GM23338 (cell line): ENCODE measurements around the gene MATK. TPM values are rescaled to one million over a fixed set of nuclear protein-coding genes. Genes with fewer than 3 reads are reported as not detected.

Experiments used
- ATAC-seq: fragments of 200-7000 bp; cut with Tn5 transposase; 3 replicates; pipeline ENCODE4 v1.9.1; 2020
- DNase-seq: peaks from one replicate; pipeline ENCODE4 v3.0.0-alpha.2; 2015; ENCODE audit warnings: low spot score
- H2AFZ ChIP-seq: fragments of 200-600 bp; sonication (generic); 2 replicates; pipeline ENCODE4 v1.8.0; 2016; ENCODE audit warnings: antibody characterized with exemption, mild to moderate bottlenecking, moderate library complexity
- H3F3A ChIP-seq: fragments of 200-600 bp; sonication (generic); replicated peaks from 2 replicates; pipeline ENCODE4 v1.8.0; 2017; ENCODE audit warnings: antibody characterized with exemption, mixed run types, low read depth
- H3K27ac ChIP-seq: fragments of 200-600 bp; sonication (generic); 2 replicates; pipeline ENCODE4 v1.6.1; 2016; ENCODE audit warnings: low read depth
- H3K27me3 ChIP-seq: fragments of 200-600 bp; sonication (generic); 2 replicates; pipeline ENCODE4 v1.8.0; 2016; ENCODE audit warnings: mild to moderate bottlenecking, mixed run types, moderate library complexity; ENCODE audit not compliant: insufficient read depth
- H3K36me3 ChIP-seq: fragments of 200-600 bp; sonication (generic); 2 replicates; pipeline ENCODE4 v1.8.0; 2016; ENCODE audit warnings: mild to moderate bottlenecking; ENCODE audit not compliant: insufficient read depth
- H3K4me1 ChIP-seq: fragments of 200-600 bp; sonication (generic); 2 replicates; pipeline ENCODE4 v1.8.0; 2016; ENCODE audit warnings: mild to moderate bottlenecking, moderate library complexity; ENCODE audit not compliant: insufficient read depth
- H3K4me2 ChIP-seq: fragments of 200-600 bp; sonication (generic); 2 replicates; pipeline ENCODE4 v1.7.1; 2017; ENCODE audit warnings: mixed run types
- H3K4me3 ChIP-seq: fragments of 200-600 bp; sonication (generic); 2 replicates; pipeline ENCODE4 v1.6.1; 2016; ENCODE audit warnings: mixed run types
- H3K79me2 ChIP-seq: fragments of 200-600 bp; sonication (generic); replicated peaks from 2 replicates; pipeline ENCODE4 v1.8.0; 2017; ENCODE audit warnings: mild to moderate bottlenecking; ENCODE audit not compliant: insufficient read depth
- H3K9me2 ChIP-seq: fragments of 200-600 bp; sonication (generic); 2 replicates; pipeline ENCODE4 v1.8.0; 2017; ENCODE audit not compliant: insufficient read depth
- H4K20me1 ChIP-seq: fragments of 200-600 bp; sonication (generic); replicated peaks from 2 replicates; pipeline ENCODE4 v1.8.0; 2017; ENCODE audit warnings: mild to moderate bottlenecking; ENCODE audit not compliant: insufficient read depth
- H3K27ac Mint-ChIP-seq: 2 replicates; pipeline ENCODE4 v1.8.0; 2020; ENCODE audit warnings: inconsistent platforms, mild to moderate bottlenecking, moderate library complexity, mixed read lengths
- H3K27me3 Mint-ChIP-seq: 3 replicates; pipeline ENCODE4 v1.8.0; 2022; ENCODE audit warnings: low read depth, mild to moderate bottlenecking, moderate library complexity, mixed read lengths, inconsistent platforms; ENCODE audit not compliant: insufficient read depth, poor library complexity
- H3K36me3 Mint-ChIP-seq: 3 replicates; pipeline ENCODE4 v1.8.0; 2021; ENCODE audit warnings: low read depth, mild to moderate bottlenecking, inconsistent platforms, moderate library complexity, mixed read lengths
- H3K4me1 Mint-ChIP-seq: 3 replicates; pipeline ENCODE4 v1.8.0; 2020; ENCODE audit warnings: mild to moderate bottlenecking, inconsistent platforms, mixed read lengths
- H3K4me3 Mint-ChIP-seq: 3 replicates; pipeline ENCODE4 v1.8.0; 2021; ENCODE audit warnings: moderate library complexity, mild to moderate bottlenecking, inconsistent platforms, mixed read lengths
- H3K9me3 Mint-ChIP-seq: 3 replicates; pipeline ENCODE4 v1.8.0; 2020; ENCODE audit warnings: moderate library complexity, mild to moderate bottlenecking, inconsistent platforms, mixed read lengths
- CREB1 ChIP-seq: fragments of 250-450 bp; sonication (Bioruptor Pico); IDR thresholded peaks from 2 replicates; pipeline ENCODE4 v1.5.0; 2020; ENCODE audit warnings: low read depth, mild to moderate bottlenecking, moderate library complexity
- CTCF ChIP-seq, 2 experiments: fragments of 200-600 bp in 1 of 2; sonication (generic) in 1 of 2; conservative IDR thresholded peaks; 2 replicates each; pipeline versions ENCODE4 v1.5.1 to v1.6.1; 2016 to 2017; ENCODE audit warnings: antibody characterized with exemption in 2 of 2, low read depth in 2 of 2, mild to moderate bottlenecking in 2 of 2, moderate library complexity in 1 of 2
- ETS1 ChIP-seq: IDR thresholded peaks from 2 replicates; pipeline ENCODE4 v1.6.1; 2016; ENCODE audit warnings: antibody characterized with exemption
- EZH2 ChIP-seq: fragments of 200-600 bp; sonication (generic); IDR thresholded peaks from one replicate; pipeline ENCODE4 v1.8.0; 2017; ENCODE audit warnings: antibody characterized with exemption, mild to moderate bottlenecking, low read depth; ENCODE audit not compliant: unreplicated experiment
- EZH2phosphoT487 ChIP-seq: fragments of 200-600 bp; sonication (generic); IDR thresholded peaks from one replicate; pipeline ENCODE4 v1.8.1; 2018; ENCODE audit warnings: antibody characterized with exemption; ENCODE audit not compliant: unreplicated experiment
- JUNB ChIP-seq: IDR thresholded peaks from one replicate; pipeline ENCODE4 v1.6.1; 2016; ENCODE audit warnings: antibody characterized with exemption; ENCODE audit not compliant: unreplicated experiment
- NANOG ChIP-seq: IDR thresholded peaks from 2 replicates; pipeline ENCODE4 v1.6.1; 2016; ENCODE audit warnings: antibody characterized with exemption, borderline replicate concordance
- POLR2AphosphoS5 ChIP-seq: IDR thresholded peaks from 2 replicates; pipeline ENCODE4 v1.6.1; 2016; ENCODE audit warnings: antibody characterized with exemption, low read depth
- REST ChIP-seq: IDR thresholded peaks from one replicate; pipeline ENCODE4 v1.6.1; 2018; ENCODE audit warnings: antibody characterized with exemption; ENCODE audit not compliant: unreplicated experiment
- STAT1 ChIP-seq: IDR thresholded peaks from one replicate; pipeline ENCODE4 v1.6.1; 2016; ENCODE audit warnings: antibody characterized with exemption; ENCODE audit not compliant: unreplicated experiment
- ZNF114 ChIP-seq: fragments of 250-450 bp; sonication (Bioruptor Pico); IDR thresholded peaks from 2 replicates; pipeline ENCODE4 v1.5.0; 2020; ENCODE audit warnings: mild to moderate bottlenecking, moderate library complexity
- ZNF331 ChIP-seq: fragments of 250-450 bp; sonication (Bioruptor Pico); IDR thresholded peaks from 2 replicates; pipeline ENCODE4 v1.5.0; 2020; ENCODE audit warnings: low read depth, mild to moderate bottlenecking, moderate library complexity
- ZNF462 ChIP-seq: fragments of 250-450 bp; sonication (Bioruptor Pico); IDR thresholded peaks from 2 replicates; pipeline ENCODE4 v1.5.0; 2020; ENCODE audit warnings: mild to moderate bottlenecking, moderate library complexity
- polyA plus RNA-seq: library from polyadenylated mRNA; unstranded; fragments of >200 nt; fragmentation: Nextera tagmentation; extraction: Ambion mirVana; gene quantifications from 2 replicates; pipeline ENCODE4 v1.2.1, GENCODE V29; 2016
- total RNA-seq: library from RNA; depleted of rRNA; stranded (reverse); fragments of >200 nt; shearing (Covaris generic); gene quantifications from 2 replicates; pipeline ENCODE4 v1.2.3, GENCODE V29; 2014

Gene MATK
- total and polyA plus RNA-seq, 2 experiments from 2014 or later = 13.4 to 21.4 TPM

- Mint-ChIP-seq H3K4me3 (no peak overlapping the region), H3K4me1 (no peaks in the 10 kb centered on the region), H3K36me3 (0 out of 3 replicates have a peak, but pooled peaks cover 3% of the 10 kb centered on the region), H3K27ac (no peak overlapping the region), H3K9me3 (no peaks in the 10 kb centered on the region), H3K27me3 (peaks cover 11% of the 10 kb centered on the region)
- no peaks in the 10 kb centered on the region for H4K20me1 ChIP-seq
- H3K4me3 ChIP-seq = no peak overlapping the region
- H3K4me1 ChIP-seq = no peaks in the 10 kb centered on the region
- no peaks in the 10 kb centered on the region for H3K79me2 ChIP-seq
- ATAC-seq = no peak
- H3K4me2 ChIP-seq = no peak overlapping the region
- TF ChIP-seq CREB1 (CRISPR knock-in tag) (no peak), POLR2AphosphoS5 (no peak), REST (no peak), NANOG (no peak), ETS1 (no peak), ZNF331 (CRISPR knock-in tag) (no peak), JUNB (no peak), ZNF114 (CRISPR knock-in tag) (no peak), ZNF462 (CRISPR knock-in tag) (no peak), EZH2 (no peak), STAT1 (no peak), CTCF (conservative IDR thresholded peaks at IDR 0.05; ENCODE audit: low read depth in 2 of 2) (no peak), EZH2phosphoT487 (no peak)
- H3K36me3 ChIP-seq = peaks cover 4% of the 10 kb centered on the region; the same call in 1 of the 2 replicates
- no peaks in the 10 kb centered on the region for H3K9me2 ChIP-seq
- H3K27ac ChIP-seq = no peak overlapping the region
- H2AFZ ChIP-seq = no peak overlapping the region
- no peaks in the 10 kb centered on the region for H3K27me3 ChIP-seq
- H3F3A ChIP-seq = no peaks in the 10 kb centered on the region
- no peak for DNase-seq
Measured at GRCh38 chr19:3734310-3734600, 51.9 kb downstream of the MATK start.
